Effector memory CD4-positive, alpha-beta T cell (primary cell): ENCODE data around the gene SETBP1.

ENCODE experiments used
- DNase-seq, 3 donors: peaks; one replicate each; pipeline ENCODE4 v3.0.0-alpha.2; 2020
- H3K27ac ChIP-seq: 2 replicates; pipeline ENCODE4 v1.7.0; 2013; ENCODE audit warnings: mild to moderate bottlenecking, low read length, moderate library complexity; ENCODE audit not compliant: insufficient read depth, poor library complexity, severe bottlenecking
- H3K27me3 ChIP-seq: replicated peaks from 2 replicates; pipeline ENCODE4 v1.7.0; 2013; ENCODE audit warnings: mild to moderate bottlenecking, low read length; ENCODE audit not compliant: insufficient read depth, control insufficient read depth, poor library complexity, severe bottlenecking
- H3K36me3 ChIP-seq: 2 replicates; pipeline ENCODE4 v1.7.0; 2013; ENCODE audit warnings: mild to moderate bottlenecking, low read length, moderate library complexity; ENCODE audit not compliant: control insufficient read depth, insufficient read depth
- H3K4me1 ChIP-seq: 2 replicates; pipeline ENCODE4 v1.7.0; 2013; ENCODE audit warnings: low read length, mild to moderate bottlenecking; ENCODE audit not compliant: control insufficient read depth, insufficient read depth, poor library complexity, severe bottlenecking
- H3K4me3 ChIP-seq: 2 replicates; pipeline ENCODE4 v1.7.0; 2013; ENCODE audit warnings: low read length, low read depth, mild to moderate bottlenecking; ENCODE audit not compliant: insufficient read depth, poor library complexity, severe bottlenecking
- H3K9me3 ChIP-seq: 2 replicates; pipeline ENCODE4 v1.7.0; 2013; ENCODE audit warnings: mild to moderate bottlenecking, low read length, moderate library complexity; ENCODE audit not compliant: control insufficient read depth

Gene SETBP1

GRCh38 chr18:45008694-45009413 is 328.2 kb downstream of the SETBP1 start:
- DNase-seq = no peak
- Histone ChIP-seq H3K4me3 (no peak overlapping the region), H3K9me3 (no peaks in the 10 kb centered on the region), H3K4me1 (no peaks in the 10 kb centered on the region), H3K27me3 (no peaks in the 10 kb centered on the region), H3K27ac (no peak overlapping the region), H3K36me3 (no peaks in the 10 kb centered on the region)

GRCh38 chr18:45009756-45010155 is 329.1 kb downstream of the SETBP1 start:
- no peaks in the 10 kb centered on the region for H3K27me3 ChIP-seq
- no peak for DNase-seq
- H3K27ac ChIP-seq = no peak overlapping the region
- no peak overlapping the region for H3K4me3 ChIP-seq
- H3K36me3 ChIP-seq = no peaks in the 10 kb centered on the region
- no peaks in the 10 kb centered on the region for H3K9me3 ChIP-seq
- H3K4me1 ChIP-seq = no peaks in the 10 kb centered on the region

GRCh38 chr18:45012286-45012685 is 331.6 kb downstream of the SETBP1 start:
- Histone ChIP-seq H3K4me1 (no peaks in the 10 kb centered on the region), H3K27ac (no peak overlapping the region), H3K36me3 (no peaks in the 10 kb centered on the region), H3K27me3 (no peaks in the 10 kb centered on the region), H3K4me3 (no peak overlapping the region), H3K9me3 (no peaks in the 10 kb centered on the region)
- no peak for DNase-seq

GRCh38 chr18:45014047-45014501 is 333.4 kb downstream of the SETBP1 start:
- Histone ChIP-seq H3K4me1 (no peaks in the 10 kb centered on the region), H3K27me3 (no peaks in the 10 kb centered on the region), H3K36me3 (no peaks in the 10 kb centered on the region), H3K27ac (no peak overlapping the region), H3K9me3 (no peaks in the 10 kb centered on the region), H3K4me3 (no peak overlapping the region)
- no peak for DNase-seq

- no peaks in the 10 kb centered on the region for H3K4me1 ChIP-seq
- H3K4me3 ChIP-seq = no peak overlapping the region
- DNase-seq = no peak
- H3K27me3 ChIP-seq = no peaks in the 10 kb centered on the region
- no peaks in the 10 kb centered on the region for H3K36me3 ChIP-seq
- H3K27ac ChIP-seq = no peak overlapping the region
- H3K9me3 ChIP-seq = no peaks in the 10 kb centered on the region
Measured at GRCh38 chr18:45015788-45016128, 335.1 kb downstream of the SETBP1 start.

GRCh38 chr18:45019469-45019868 is 338.8 kb downstream of the SETBP1 start:
- DNase-seq = no peak
- no peaks in the 10 kb centered on the region for H3K4me1 ChIP-seq
- no peak overlapping the region for H3K27ac ChIP-seq
- no peak overlapping the region for H3K4me3 ChIP-seq
- H3K9me3 ChIP-seq = no peaks in the 10 kb centered on the region
- H3K27me3 ChIP-seq = no peaks in the 10 kb centered on the region
- no peaks in the 10 kb centered on the region for H3K36me3 ChIP-seq

- no peak for DNase-seq
- Histone ChIP-seq H3K36me3 (no peaks in the 10 kb centered on the region), H3K9me3 (no peaks in the 10 kb centered on the region), H3K27me3 (no peaks in the 10 kb centered on the region), H3K4me1 (no peaks in the 10 kb centered on the region), H3K4me3 (no peak overlapping the region), H3K27ac (no peak overlapping the region)
Measured at GRCh38 chr18:45023519-45023918, 342.8 kb downstream of the SETBP1 start.

- Histone ChIP-seq H3K4me1 (no peaks in the 10 kb centered on the region), H3K27me3 (no peaks in the 10 kb centered on the region), H3K9me3 (no peaks in the 10 kb centered on the region), H3K36me3 (no peaks in the 10 kb centered on the region), H3K4me3 (no peak overlapping the region), H3K27ac (no peak overlapping the region)
- no peak for DNase-seq
Measured at GRCh38 chr18:45024357-45025088, 343.8 kb downstream of the SETBP1 start.

- H3K27ac ChIP-seq = no peak overlapping the region
- no peaks in the 10 kb centered on the region for H3K27me3 ChIP-seq
- H3K4me3 ChIP-seq = no peak overlapping the region
- no peaks in the 10 kb centered on the region for H3K4me1 ChIP-seq
- DNase-seq = no peak
- no peaks in the 10 kb centered on the region for H3K36me3 ChIP-seq
- no peaks in the 10 kb centered on the region for H3K9me3 ChIP-seq
Measured at GRCh38 chr18:45025089-45025450, 344.4 kb downstream of the SETBP1 start.

GRCh38 chr18:45026162-45026561 is 345.5 kb downstream of the SETBP1 start:
- Histone ChIP-seq H3K4me3 (no peak overlapping the region), H3K4me1 (no peaks in the 10 kb centered on the region), H3K9me3 (no peaks in the 10 kb centered on the region), H3K36me3 (no peaks in the 10 kb centered on the region), H3K27me3 (no peaks in the 10 kb centered on the region), H3K27ac (no peak overlapping the region)
- no peak for DNase-seq
